Effector CD8-positive, alpha-beta T cell (primary cell): Measurements from ENCODE around the gene SFI1.
"Not testable (repeated sequence)": the region's sequence is repeated elsewhere in the genome, so short reads cannot be mapped to it uniquely, and the experiment has no call there.

ENCODE experiments used
- DNase-seq: peaks from one replicate; lab custom pipeline; 2025; lab: John Stamatoyannopoulos, UW

Gene SFI1

DNA sequence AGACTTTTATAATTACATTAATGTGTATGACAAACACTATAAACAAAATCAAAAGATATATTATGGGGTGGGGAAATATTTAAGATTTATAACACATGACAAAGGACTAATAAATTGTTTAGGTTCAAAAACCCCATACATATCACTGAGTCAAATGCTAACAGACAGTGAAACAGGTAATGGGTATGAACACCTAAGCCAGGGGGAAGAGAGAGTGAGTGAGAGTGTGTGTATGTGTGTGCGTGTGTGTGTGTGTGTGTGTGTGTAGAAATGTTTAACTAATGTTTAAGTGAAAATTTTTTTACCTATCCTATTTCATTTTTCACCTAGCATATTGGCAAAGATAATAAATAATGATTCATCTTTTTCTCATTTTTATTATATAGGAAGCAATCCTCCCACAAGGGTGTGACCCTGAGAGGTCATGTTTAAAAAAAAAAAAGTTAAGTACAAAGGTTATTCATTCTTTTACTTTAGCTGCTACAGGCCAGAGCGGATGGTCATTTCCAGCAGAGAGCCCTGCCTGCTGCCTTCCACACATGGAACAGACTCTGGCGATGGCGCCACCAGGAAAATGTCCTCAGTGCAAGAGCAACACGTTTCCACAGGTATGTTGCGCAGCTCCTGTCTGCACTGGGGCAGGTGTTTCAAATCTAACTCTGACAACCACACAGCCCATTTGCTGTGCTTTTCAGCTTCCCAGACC lies 92.8 kb downstream of the SFI1 start:
- DNase-seq, result no peak

DNA sequence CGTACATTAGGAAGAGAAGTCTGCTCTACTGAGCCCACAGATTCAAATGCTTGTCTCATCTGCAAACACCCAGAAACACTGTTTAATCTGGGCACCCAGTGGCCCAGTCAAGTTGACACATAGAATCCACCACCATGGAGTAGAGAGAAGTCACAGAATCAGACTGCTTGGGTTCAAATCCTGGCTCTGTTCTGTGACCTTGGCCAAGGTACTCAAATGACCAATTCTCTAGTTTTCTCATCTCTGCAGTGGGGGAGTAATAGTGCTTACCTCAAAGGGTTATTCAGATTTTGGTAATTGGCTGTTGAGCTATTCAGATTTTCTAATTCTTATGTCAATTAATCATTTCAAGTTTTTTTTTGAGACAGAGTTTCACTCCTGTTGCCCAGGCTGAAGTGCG lies 93.8 kb downstream of the SFI1 start:
- DNase-seq, result not testable (repeated sequence)

DNA sequence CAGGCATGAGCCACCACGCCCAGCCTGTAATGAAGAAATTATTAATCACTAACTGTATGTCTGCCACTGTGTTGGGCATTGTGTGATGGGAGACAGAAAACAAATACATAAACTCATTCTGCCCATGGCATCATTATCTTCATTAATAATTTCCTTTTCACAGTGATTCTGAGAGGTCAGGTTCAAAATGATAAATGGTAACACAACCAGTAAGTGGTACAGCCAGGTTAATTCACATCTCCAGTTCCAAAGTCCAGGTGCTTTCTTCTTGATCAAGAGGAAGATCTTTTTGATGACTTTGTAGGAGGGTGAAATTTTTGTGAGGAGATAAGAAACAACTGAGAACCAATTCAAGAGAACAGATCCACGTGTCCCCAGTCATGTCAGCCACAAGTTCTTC lies 98.9 kb downstream of the SFI1 start:
- no peak for DNase-seq

DNA sequence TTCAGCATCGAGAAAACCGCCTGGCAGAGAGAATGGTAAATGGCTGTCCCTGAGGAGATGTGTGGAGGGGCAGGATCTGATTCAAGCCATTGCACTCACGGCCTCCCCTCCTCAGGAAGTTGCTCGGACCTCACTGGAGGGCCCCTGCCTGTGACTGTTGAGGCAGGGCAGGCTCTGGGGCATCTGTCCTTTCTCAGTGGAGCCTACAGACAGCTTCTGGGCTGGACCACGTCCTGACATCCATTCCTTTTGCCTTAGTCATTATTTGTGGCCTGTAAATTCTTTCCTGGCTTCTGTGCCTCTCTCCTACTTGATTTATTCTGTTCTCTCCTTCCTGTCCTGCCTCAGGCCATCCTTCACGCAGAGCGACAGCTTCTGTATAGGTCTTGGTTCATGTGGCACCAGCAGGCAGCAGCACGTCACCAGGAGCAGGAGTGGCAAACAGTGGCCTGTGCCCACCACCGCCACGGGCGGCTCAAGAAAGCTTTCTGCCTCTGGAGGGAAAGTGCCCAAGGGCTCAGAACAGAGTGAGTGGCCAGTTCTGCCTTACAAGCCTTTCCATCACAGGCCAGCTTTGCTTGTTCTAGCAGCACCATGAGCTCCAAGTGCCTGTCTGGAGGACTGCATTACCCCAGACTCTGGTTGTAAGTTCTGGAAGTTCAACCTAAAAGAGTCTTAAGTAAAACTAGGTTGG lies 106.1 kb downstream of the SFI1 start:
- DNase-seq, result no peak

DNA sequence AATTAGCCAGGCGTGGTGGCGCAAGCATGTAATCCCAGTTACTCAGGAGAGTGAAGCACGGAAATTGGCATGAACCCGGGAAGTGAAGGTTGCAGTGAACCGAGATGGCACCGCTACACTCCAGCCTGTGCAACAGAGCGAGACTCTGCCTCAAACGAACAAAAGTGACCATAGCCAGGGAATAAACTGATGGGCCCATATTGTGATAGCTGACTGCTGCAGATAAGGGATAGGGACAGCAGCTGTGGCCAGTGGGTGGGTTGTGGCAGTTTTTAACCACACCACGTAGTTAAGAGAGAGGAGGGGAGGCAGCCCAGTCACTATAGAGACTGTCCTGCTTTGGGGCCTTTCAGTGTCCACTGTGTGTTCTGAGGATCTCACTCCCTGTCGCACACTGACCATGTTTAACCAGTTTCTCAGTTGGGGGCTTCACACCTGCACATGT lies 106.8 kb downstream of the SFI1 start:
- no peak for DNase-seq

DNA sequence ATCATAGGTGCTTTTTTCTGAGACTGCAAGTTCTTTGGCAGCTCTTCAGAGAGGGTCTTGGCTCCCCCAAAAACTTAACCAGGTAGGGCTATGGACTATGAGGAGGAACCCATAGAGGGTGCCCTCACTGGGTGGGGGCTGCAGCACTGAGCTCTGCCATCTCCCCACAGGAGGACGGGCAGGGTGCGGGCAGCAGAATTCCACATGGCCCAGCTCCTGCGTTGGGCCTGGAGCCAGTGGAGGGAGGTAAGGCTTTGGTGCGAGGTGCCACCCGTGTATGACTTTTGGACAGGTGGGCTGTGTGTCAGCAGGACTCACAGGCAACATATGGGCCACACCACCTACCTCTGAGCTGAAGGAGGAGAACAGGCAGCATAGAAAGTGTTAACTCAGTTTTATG lies 107.2 kb downstream of the SFI1 start:
- no peak for DNase-seq

DNA sequence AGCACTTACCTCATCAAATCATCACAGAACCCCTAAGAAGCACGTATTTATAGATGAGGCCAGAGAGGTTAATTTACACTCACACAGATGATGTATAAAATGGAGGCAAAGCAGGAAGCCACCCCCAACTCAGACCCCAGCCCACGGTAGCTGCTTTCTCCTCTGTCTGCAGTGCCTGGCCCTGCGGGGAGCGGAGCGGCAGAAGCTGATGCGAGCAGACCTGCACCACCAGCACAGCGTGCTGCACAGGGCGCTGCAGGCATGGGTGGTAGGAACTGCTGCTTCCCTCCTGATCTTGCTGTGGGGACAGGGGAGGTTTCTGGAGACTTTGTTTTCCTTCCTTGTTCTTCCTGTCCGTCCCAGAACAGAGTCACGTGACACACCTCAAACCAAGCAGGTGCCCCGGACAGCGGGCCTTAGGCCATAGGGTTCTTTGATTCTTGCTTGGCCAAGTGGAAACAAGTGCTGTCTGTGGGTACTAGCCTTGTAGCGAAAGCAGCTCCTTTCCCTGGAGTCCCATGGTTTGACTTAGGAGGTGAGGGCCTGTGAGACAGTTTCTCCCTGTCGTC lies 107.9 kb downstream of the SFI1 start:
- DNase-seq, result no peak

DNA sequence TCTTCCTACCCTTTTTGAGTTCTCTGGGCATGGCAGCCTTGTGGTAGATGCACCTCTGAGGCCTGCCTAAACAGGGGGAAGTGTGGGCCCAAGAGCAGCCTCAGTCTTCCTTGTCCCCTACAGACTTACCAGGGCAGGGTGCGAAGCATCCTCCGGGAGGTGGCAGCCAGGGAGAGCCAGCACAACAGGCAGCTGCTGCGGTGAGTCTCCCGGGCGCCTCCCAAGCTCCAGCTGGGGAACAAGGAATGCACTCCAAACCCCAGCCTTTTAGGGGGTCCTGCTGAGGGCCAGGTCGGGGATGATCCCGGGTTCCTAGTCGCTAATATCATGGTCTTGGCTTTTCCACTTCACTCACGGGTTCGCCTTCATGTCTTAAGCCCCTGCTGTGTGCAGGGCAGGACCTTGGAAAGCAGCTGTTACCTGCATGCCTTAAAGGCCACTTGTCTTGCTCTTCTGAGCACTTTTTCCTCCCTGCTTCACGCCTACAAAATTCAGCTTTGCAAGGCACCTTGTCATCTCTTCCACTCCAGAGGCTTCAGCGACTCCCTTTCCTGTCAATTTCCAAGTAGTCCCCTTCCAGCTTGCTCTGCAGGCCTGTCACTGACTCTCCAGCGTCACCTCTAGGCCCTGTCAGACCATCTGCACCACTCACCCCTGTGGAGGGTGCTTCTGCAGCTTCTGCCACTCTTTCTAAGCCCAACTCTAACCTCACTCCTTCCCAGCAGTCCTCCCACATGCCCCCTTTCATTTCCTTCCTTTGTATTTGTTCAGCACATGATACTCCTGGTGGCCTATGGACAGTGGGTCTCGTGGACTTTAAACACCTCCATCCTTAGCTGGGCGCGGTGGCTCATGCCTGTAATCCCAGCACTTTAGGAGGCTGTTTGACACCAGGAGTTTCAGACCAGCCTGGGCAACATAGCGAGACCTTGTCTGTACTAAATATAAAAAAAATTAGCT lies 108.7 kb downstream of the SFI1 start:
- no peak for DNase-seq

DNA sequence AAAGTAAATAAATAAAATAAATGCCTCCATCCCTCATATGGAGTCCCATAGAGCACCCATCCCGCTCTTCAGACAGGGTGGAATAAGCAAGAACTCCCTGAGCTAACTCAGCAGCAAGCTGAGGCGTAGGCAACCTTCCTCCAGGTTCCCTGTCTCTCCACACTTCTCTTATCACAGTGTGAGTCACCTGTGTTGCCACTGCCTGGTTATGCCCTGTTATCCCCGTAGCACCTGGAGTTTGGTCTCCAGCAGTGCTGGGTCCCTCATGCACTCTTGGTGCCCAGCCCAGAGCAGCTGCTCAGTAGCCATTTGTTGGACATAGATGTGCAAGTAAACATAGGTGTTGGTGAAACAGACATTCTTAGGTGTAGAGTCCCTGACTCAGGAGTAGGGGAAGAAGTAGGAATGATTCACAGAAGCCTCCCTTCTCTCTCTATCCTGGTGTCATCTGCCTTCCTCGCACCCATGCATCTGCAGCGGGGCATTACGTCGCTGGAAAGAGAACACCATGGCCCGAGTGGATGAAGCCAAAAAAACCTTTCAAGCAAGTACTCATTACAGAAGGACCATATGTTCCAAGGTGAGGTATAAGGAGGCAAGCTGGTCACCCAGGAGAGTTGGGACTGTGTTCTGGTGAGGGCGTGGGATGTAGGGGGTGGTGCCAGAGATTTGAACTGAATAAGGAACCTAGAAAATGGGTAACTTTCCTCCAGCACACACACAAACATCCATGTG lies 109.7 kb downstream of the SFI1 start:
- DNase-seq, result no peak

DNA sequence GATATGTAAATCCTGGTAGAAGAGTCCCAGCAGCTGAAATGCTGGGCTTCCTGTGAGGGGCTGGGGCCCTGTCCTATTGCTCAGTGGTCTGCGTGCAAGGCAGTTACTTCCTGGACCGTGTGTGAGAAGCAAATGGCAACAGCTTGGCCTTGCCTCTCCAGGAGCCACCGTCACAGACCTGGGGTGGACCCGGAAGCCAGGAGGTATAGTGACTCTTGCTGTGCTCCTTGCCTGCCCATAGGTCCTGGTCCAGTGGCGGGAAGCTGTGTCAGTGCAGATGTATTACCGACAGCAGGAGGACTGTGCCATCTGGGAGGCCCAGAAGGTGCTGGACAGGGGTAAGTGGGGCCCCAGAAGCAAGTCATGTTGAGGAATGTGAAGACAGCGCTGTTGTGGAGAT lies 111.4 kb downstream of the SFI1 start:
- no peak for DNase-seq

DNA sequence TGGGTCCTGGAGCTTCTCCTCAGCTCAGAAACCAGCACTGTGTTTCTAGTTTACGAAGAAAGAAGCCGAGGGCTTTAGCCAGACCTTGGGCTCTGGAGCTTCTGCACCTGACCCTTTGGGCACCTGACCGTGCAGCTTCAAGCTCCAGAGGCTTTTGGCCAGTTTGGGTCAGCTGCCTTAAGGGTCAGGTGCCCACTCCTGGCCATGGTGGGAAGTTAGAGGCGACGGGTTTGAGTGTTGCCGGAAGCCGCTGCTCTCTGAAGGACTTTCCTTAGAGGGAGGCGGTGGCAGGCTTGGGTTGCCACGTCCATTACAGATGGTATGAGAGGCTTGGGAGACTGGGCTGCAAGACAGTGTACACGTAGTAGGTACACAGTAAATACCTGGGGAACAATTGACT lies 113.4 kb downstream of the SFI1 start:
- DNase-seq, result no peak

DNA sequence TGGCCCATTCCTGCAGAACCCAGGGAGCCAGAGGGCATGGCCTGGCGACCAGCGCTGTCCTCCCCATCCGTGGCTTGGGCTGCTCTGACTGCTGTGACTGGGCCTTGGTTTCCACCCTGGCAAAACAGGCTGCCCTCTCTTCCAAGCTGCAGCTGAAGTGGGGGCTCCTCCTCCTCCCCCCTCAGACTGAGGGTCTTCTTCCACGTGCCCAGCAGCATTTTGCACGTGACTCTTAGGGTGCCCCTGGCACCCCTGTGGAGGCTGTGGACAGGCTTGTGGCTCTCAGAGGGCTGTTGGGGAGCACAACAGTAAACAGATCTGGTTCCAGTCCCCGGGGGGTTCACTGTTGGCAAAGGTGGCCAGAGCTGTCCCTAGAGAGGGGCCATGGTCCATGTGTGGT lies 114.3 kb downstream of the SFI1 start:
- DNase-seq, result no peak

DNA sequence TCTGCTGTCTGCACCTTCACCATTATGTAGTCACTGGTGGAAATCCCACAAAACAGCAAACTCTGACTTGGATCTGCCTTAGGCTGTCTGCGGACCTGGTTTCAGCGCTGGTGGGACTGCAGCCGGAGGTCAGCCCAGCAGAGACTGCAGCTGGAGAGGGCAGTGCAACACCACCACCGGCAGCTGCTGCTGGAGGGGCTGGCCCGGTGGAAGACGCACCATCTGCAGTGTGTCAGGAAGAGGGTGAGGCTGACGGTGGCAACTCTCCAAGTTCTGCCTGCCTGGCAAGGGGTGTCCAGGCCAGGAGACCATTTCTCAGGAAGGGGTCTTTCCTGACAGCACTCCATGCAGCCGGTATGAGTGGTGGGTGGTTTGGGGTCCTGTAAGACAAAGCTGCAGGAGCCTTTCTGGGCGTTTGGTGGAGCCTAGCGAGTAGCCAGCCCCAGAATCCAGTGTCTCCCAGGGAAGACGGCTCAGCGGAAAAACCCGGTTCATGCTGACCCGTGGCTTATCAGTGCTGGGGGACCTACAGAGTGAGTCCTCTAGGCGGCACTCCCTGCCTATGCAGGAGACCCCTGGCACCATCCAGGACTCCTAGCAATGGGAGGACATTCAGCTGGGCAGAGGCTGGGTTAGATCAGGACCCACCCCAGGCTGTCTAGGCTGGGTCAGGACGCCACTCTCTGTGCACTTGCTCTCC lies 114.9 kb downstream of the SFI1 start:
- DNase-seq, result no peak

DNA sequence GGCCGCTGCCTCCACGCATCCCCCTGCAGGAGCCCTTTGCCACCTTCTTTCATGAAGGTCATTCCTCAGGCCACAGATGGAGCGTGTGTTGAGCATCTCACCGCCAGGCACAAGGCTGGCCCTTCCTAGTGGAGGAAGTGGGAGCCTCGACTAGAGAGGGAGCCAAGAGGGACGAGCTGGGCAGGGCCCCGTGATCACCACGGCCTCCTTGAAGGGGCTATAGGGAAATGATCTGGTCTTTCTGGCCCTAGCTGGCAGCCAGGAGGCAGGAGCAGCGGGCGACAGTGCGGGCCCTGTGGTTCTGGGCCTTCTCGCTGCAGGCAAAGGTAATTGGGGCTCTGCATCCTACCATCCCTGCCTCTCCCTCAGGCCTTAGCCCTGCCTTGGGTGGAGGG lies 116.6 kb downstream of the SFI1 start:
- no peak for DNase-seq

DNA sequence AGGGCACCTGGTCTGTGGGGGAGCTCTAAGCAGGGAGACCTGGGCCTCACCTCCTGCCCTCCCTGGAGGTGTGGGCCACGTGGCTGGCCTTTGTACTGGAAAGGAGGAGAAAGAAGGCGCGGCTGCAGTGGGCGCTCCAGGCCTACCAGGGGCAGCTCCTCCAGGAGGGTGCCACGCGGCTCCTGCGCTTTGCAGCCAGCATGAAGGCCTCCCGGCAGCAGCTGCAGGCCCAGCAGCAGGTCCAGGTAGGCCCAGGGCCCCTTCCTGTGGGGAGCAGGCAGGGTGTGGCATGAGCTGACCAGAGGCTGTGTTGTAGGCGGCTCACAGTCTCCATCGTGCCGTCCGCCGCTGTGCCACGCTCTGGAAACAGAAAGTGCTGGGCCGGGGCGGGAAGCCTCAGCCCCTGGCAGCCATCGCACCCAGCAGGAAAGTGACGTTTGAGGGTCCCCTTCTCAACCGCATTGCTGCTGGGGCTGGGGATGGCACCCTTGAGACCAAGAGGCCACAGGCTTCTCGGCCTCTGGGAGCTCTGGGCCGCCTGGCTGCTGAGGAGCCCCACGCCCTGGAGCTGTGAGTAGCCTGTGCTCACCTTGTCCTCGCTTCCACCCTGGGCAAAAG lies 117.1 kb downstream of the SFI1 start:
- DNase-seq, result no peak

DNA sequence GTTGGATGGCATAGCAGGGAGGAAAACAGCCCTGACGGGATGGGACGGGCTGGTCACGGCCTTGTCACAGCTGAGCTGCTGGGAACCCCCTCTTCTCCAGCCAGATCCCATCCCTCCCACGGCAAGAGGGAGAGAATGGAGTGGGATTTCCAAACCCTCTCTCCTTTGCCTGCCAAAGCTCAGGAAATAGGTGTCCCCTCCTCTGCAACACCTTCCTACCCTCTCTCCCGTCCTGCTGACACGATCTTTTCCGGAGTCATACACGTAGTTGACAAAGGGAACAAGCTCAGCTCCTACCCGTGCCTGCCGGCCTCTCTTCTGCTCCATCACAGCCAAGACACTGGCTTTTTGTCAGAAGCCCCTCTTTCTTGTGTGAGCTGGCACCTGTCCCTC lies 117.6 kb downstream of the SFI1 start:
- DNase-seq, result no peak

DNA sequence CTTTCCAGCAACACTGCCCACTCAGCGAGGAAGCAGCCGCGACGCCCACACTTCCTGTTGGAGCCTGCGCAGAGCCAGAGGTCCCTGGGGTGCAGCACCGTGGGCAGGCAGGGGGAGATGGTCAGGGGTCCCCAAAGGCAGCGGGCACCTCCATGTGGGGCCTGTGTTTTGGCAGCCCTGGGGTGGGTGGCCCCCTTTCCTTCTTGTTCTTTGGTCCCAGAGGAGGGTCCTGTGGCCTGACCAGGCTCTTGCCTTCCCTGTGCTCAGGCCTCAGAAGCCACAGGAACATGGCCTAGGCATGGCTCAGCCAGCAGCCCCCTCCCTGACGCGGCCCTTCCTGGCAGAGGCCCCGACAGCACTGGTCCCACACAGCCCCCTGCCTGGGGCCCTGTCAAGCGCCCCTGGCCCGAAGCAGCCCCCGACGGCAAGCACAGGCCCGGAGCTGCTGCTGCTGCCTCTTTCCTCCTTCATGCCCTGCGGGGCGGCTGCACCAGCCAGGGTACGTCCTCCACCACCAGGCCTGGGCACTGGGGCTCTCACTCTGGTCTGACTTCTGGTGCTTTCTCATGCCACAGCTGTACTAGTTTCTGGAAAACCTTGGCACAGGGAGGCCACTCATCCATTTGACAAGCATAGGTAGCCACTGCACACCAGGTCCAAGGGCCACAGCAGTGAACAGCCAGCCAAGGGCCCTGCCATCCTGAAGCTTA lies 118.6 kb downstream of the SFI1 start:
- no peak for DNase-seq

DNA sequence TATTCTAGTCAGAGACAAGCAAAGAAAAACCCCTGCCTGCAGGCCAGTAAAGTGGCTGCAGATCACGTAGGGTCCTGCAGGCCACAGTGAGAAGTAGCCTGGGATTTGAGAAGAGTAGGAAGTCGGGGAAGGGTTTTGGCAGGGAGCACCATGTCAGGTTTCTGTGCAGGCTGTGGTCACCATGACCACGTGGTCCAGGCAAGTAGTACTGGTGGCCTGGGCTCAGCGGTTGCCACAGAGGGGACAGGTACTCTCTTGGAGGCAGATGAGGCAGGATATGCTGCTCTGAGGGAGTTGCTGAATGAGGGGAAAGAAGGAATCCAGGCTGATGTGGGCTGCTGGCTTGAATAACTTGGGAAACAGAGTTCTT lies 119.1 kb downstream of the SFI1 start:
- DNase-seq, result no peak

DNA sequence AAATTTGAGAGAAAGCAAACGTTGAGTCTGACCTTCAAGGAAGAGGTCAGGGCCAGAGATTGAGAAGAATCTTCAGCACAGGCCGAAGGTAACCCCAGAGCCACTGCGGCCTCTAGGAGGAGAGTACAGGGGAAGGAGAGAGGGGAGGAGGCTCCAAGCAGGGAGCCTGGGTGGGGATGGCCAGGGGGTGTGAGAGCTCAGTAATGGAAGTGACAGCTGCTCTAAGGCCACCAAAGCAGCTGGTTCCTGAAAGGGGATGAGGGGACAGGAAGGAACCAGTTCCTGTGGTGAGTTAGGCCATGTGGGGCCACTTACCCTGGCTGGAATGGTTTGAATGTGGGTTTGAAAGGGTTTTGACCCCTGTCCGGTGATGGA lies 119.6 kb downstream of the SFI1 start:
- no peak for DNase-seq
